HEK293 (cell line): ENCODE measurements around the gene BLMH.

Experiments used
- CTCF ChIA-PET: fragments of 350-600 bp; formaldehyde crosslinking; extraction: SDS; loops from one replicate; lab custom pipeline; 2021; ENCODE audit warnings: antibody characterized with exemption; lab: Yijun Ruan, JAX
- POLR2A ChIA-PET: fragments of 300-600 bp; formaldehyde crosslinking; extraction: SDS; loops from one replicate; lab custom pipeline; 2020; ENCODE audit warnings: antibody characterized with exemption, inconsistent platforms; lab: Yijun Ruan, JAX
- H3K27ac ChIP-seq: fragments of 200-500 bp; sonication (Bioruptor generic); 2 replicates; pipeline ENCODE4 v1.5.1; 2014; ENCODE audit warnings: low read depth, low read length, control low read depth, inconsistent platforms; ENCODE audit errors: extremely low read depth
- H3K36me3 ChIP-seq, 2 experiments: fragments of 200-500 bp in 1 of 2; sonication (Bioruptor generic) in 1 of 2; 1 replicate in 1 of 2; 2 replicates in 1 of 2; pipeline ENCODE4 v1.5.1; 2014 to 2017; ENCODE audit warnings: inconsistent platforms in 2 of 2, low read length in 2 of 2; ENCODE audit not compliant: control insufficient read depth in 2 of 2, insufficient read depth in 1 of 2
- H3K4me1 ChIP-seq: fragments of 200-500 bp; sonication (Bioruptor generic); 2 replicates; pipeline ENCODE4 v1.5.1; 2014; ENCODE audit warnings: mild to moderate bottlenecking, low read length, inconsistent platforms; ENCODE audit not compliant: control insufficient read depth, insufficient read depth
- H3K4me3 ChIP-seq: 2 replicates; pipeline ENCODE4 v1.5.1; 2011; ENCODE audit warnings: low read depth, mild to moderate bottlenecking, control low read depth, low read length, moderate library complexity
- H3K9me3 ChIP-seq: fragments of 200-500 bp; sonication (Bioruptor generic); 2 replicates; pipeline ENCODE4 v1.5.1; 2014; ENCODE audit warnings: low read depth, low read length, inconsistent platforms; ENCODE audit not compliant: control insufficient read depth, insufficient read depth
- GLI2 ChIP-seq: fragments of 450-650 bp; formaldehyde crosslinking; IDR thresholded peaks from 2 replicates; pipeline ENCODE4; 2017; ENCODE audit warnings: missing biosample characterization, missing genetic modification characterization, low read depth, borderline replicate concordance
- GLIS2 ChIP-seq: fragments of 450-650 bp; formaldehyde crosslinking; IDR thresholded peaks from 2 replicates; pipeline ENCODE4 v1.5.1; 2016; ENCODE audit warnings: missing biosample characterization, missing genetic modification characterization
- KLF17 ChIP-seq: fragments of 450-650 bp; formaldehyde crosslinking; IDR thresholded peaks from 2 replicates; pipeline ENCODE4 v1.5.1; 2016; ENCODE audit warnings: missing biosample characterization, missing genetic modification characterization
- OVOL3 ChIP-seq: fragments of 450-650 bp; formaldehyde crosslinking; IDR thresholded peaks from 2 replicates; pipeline ENCODE4 v1.5.1; 2016; ENCODE audit warnings: missing biosample characterization, missing genetic modification characterization
- PBX3 ChIP-seq: sonication (generic); formaldehyde crosslinking; IDR thresholded peaks from 2 replicates; pipeline ENCODE4 v1.8.1; 2022; ENCODE audit warnings: mild to moderate bottlenecking, moderate library complexity, missing genetic modification reagents
- PRDM10 ChIP-seq: fragments of 450-650 bp; formaldehyde crosslinking; IDR thresholded peaks from 2 replicates; pipeline ENCODE4 v1.5.1; 2016; ENCODE audit warnings: missing biosample characterization, missing genetic modification characterization
- ZBTB10 ChIP-seq: fragments of 450-650 bp; formaldehyde crosslinking; IDR thresholded peaks from 2 replicates; pipeline ENCODE4 v1.5.1; 2016; ENCODE audit warnings: missing biosample characterization, missing genetic modification characterization
- ZBTB48 ChIP-seq: fragments of 450-650 bp; formaldehyde crosslinking; IDR thresholded peaks from 2 replicates; pipeline ENCODE4 v1.5.1; 2016; ENCODE audit warnings: missing biosample characterization, missing genetic modification characterization
- ZFP3 ChIP-seq: fragments of 450-650 bp; formaldehyde crosslinking; IDR thresholded peaks from 2 replicates; pipeline ENCODE4 v1.5.1; 2016; ENCODE audit warnings: low read depth, missing biosample characterization, missing genetic modification characterization
- ZFP37 ChIP-seq: fragments of 450-650 bp; formaldehyde crosslinking; IDR thresholded peaks from 2 replicates; pipeline ENCODE4 v1.5.1; 2016; ENCODE audit warnings: missing biosample characterization, missing genetic modification characterization
- ZNF112 ChIP-seq: fragments of 450-650 bp; formaldehyde crosslinking; IDR thresholded peaks from 2 replicates; pipeline ENCODE4 v1.5.0; 2017; ENCODE audit warnings: missing biosample characterization, missing genetic modification characterization
- ZNF169 ChIP-seq: fragments of 450-650 bp; formaldehyde crosslinking; IDR thresholded peaks from 2 replicates; pipeline ENCODE4 v1.5.1; 2016; ENCODE audit warnings: missing biosample characterization, missing genetic modification characterization
- ZNF19 ChIP-seq: fragments of 450-650 bp; formaldehyde crosslinking; IDR thresholded peaks from 2 replicates; pipeline ENCODE4; 2016; ENCODE audit warnings: missing biosample characterization, missing genetic modification characterization, low read depth
- ZNF302 ChIP-seq: fragments of 450-650 bp; formaldehyde crosslinking; IDR thresholded peaks from 2 replicates; pipeline ENCODE4 v1.5.1; 2016; ENCODE audit warnings: missing biosample characterization, missing genetic modification characterization, low read depth
- ZNF324 ChIP-seq: fragments of 450-650 bp; formaldehyde crosslinking; IDR thresholded peaks from 2 replicates; pipeline ENCODE4 v1.5.1; 2016; ENCODE audit warnings: missing biosample characterization, missing genetic modification characterization
- ZNF350 ChIP-seq: fragments of 450-650 bp; formaldehyde crosslinking; IDR thresholded peaks from 2 replicates; pipeline ENCODE4 v1.5.0; 2017; ENCODE audit warnings: missing biosample characterization, mild to moderate bottlenecking, missing genetic modification characterization
- ZNF391 ChIP-seq: fragments of 450-650 bp; formaldehyde crosslinking; IDR thresholded peaks from 2 replicates; pipeline ENCODE4 v1.5.1; 2016; ENCODE audit warnings: low read depth, missing biosample characterization, missing genetic modification characterization, borderline replicate concordance
- ZNF398 ChIP-seq: fragments of 450-650 bp; formaldehyde crosslinking; IDR thresholded peaks from 2 replicates; pipeline ENCODE4 v1.5.1; 2017; ENCODE audit warnings: missing biosample characterization, missing genetic modification characterization
- ZNF404 ChIP-seq: fragments of 450-650 bp; formaldehyde crosslinking; IDR thresholded peaks from 2 replicates; pipeline ENCODE4 v1.5.1; 2017; ENCODE audit warnings: missing biosample characterization, missing genetic modification characterization
- ZNF560 ChIP-seq: fragments of 450-650 bp; formaldehyde crosslinking; IDR thresholded peaks from 2 replicates; pipeline ENCODE4 v1.5.1; 2017; ENCODE audit warnings: missing biosample characterization, missing genetic modification characterization, borderline replicate concordance
- ZNF629 ChIP-seq: fragments of 450-650 bp; formaldehyde crosslinking; IDR thresholded peaks from 2 replicates; pipeline ENCODE4 v1.5.1; 2017; ENCODE audit warnings: missing biosample characterization, missing genetic modification characterization
- ZNF654 ChIP-seq: fragments of 450-650 bp; formaldehyde crosslinking; IDR thresholded peaks from 2 replicates; pipeline ENCODE4 v1.5.1; 2016; ENCODE audit warnings: low read depth, missing biosample characterization, missing genetic modification characterization
- ZNF658 ChIP-seq: fragments of 450-650 bp; formaldehyde crosslinking; IDR thresholded peaks from 2 replicates; pipeline ENCODE4; 2016; ENCODE audit warnings: missing biosample characterization, missing genetic modification characterization
- ZNF707 ChIP-seq: fragments of 450-650 bp; formaldehyde crosslinking; IDR thresholded peaks from 2 replicates; pipeline ENCODE4 v1.5.1; 2016; ENCODE audit warnings: missing biosample characterization, missing genetic modification characterization
- ZNF785 ChIP-seq: fragments of 450-650 bp; formaldehyde crosslinking; IDR thresholded peaks from 2 replicates; pipeline ENCODE4 v1.5.1; 2016; ENCODE audit warnings: missing biosample characterization, missing genetic modification characterization
- ZSCAN23 ChIP-seq: fragments of 450-650 bp; formaldehyde crosslinking; IDR thresholded peaks from 2 replicates; pipeline ENCODE4 v1.5.1; 2016; ENCODE audit warnings: missing biosample characterization, missing genetic modification characterization
- ZXDB ChIP-seq: fragments of 450-650 bp; formaldehyde crosslinking; IDR thresholded peaks from 2 replicates; pipeline ENCODE4 v1.5.1; 2016; ENCODE audit warnings: missing biosample characterization, missing genetic modification characterization

BLMH gene

GRCh38 chr17:30291543-30292285 is at the start of gene BLMH (continued):
- TF ChIP-seq ZNF391 (tag by site-specific recombination) (no peak; the same call in 1 of the 2 replicates), ZXDB (tag by site-specific recombination) (peak; percentile 31), ZNF398 (tag by site-specific recombination) (peak; percentile 85), ZBTB48 (0 out of 2 replicates have a peak, but pooled peaks have one; percentile 18), ZNF19 (tag by site-specific recombination) (no peak), ZNF654 (tag by site-specific recombination) (no peak), ZNF350 (tag by site-specific recombination) (no peak), ZBTB10 (peak; percentile 60), ZNF302 (no peak), ZNF785 (no peak), ZNF707 (tag by site-specific recombination) (no peak), KLF17 (tag by site-specific recombination) (no peak; the same call in 1 of the 2 replicates), ZNF324 (tag by site-specific recombination) (0 out of 2 replicates have a peak, but pooled peaks have one; percentile 8), ZNF658 (tag by site-specific recombination) (no peak), ZNF560 (tag by site-specific recombination) (0 out of 2 replicates have a peak, but pooled peaks have one; percentile 25), OVOL3 (tag by site-specific recombination) (no peak), ZNF629 (tag by site-specific recombination) (no peak), ZNF169 (tag by site-specific recombination) (no peak), ZSCAN23 (tag by site-specific recombination) (no peak), PBX3 (peak; percentile 90; the same call in 1 of the 2 replicates)

GRCh38 chr17:30340801-30341356 is 49.1 kb upstream of the BLMH start:
- peak overlapping the region; percentile 14; the same call in 1 of the 2 replicates for H3K27ac ChIP-seq
- peaks cover 8% of the 10 kb centered on the region for H3K4me1 ChIP-seq
- no peak overlapping the region for H3K4me3 ChIP-seq
- no peaks in the 10 kb centered on the region for H3K9me3 ChIP-seq
- ChIA-PET CTCF (interaction anchor here (0.6 to 8.8 kb wide), 38 partner anchors 8 to 1377 kb away, joined by 3 to 170 read pairs (median 4); partner anchors contain the start of gene GOSR1), POLR2A (interaction anchor here (0.5 to 0.8 kb wide), 3 partner anchors 235 to 599 kb away, joined by 3 to 4 read pairs (median 3); no protein-coding TSS in a partner anchor)
- no peaks in the 10 kb centered on the region for H3K36me3 ChIP-seq
- TF ChIP-seq GLI2 (tag by site-specific recombination) (no peak), GLIS2 (tag by site-specific recombination) (no peak), PRDM10 (tag by site-specific recombination) (peak; percentile 87), ZNF112 (no peak), ZNF404 (no peak), ZNF391 (tag by site-specific recombination) (no peak), ZFP37 (tag by site-specific recombination) (no peak), ZFP3 (tag by site-specific recombination) (no peak)
